Colonic mucosa (tissue), 4 donors: ENCODE data around the gene TNNI3. TPM values are rescaled to one million over a fixed set of nuclear protein-coding genes. Genes with fewer than 3 reads are reported as not detected.
"Not testable (repeated sequence)": the region's sequence is repeated elsewhere in the genome, so short reads cannot be mapped to it uniquely, and the experiment has no call there.

Experiments used
- DNase-seq: peaks from one replicate; pipeline ENCODE4 v3.0.0-alpha.2; 2020
- H3K27ac ChIP-seq: fragments of 200-600 bp; one replicate; pipeline ENCODE4 v1.8.0; 2021
- H3K27me3 ChIP-seq: fragments of 200-600 bp; one replicate; pipeline ENCODE4 v1.8.0; 2021
- H3K36me3 ChIP-seq: fragments of 200-600 bp; one replicate; pipeline ENCODE4 v1.8.0; 2021
- H3K4me1 ChIP-seq: fragments of 200-600 bp; one replicate; pipeline ENCODE4 v1.8.0; 2021; ENCODE audit warnings: mild to moderate bottlenecking
- H3K4me3 ChIP-seq: fragments of 200-600 bp; one replicate; pipeline ENCODE4 v1.8.0; 2021
- H3K9ac ChIP-seq, 2 donors: one replicate each; pipeline ENCODE4 v1.7.0; 2013; ENCODE audit warnings: control low read depth in 2 of 2, low read depth in 2 of 2, low read length in 2 of 2
- H3K9me3 ChIP-seq: fragments of 200-600 bp; one replicate; pipeline ENCODE4 v1.8.0; 2021
- intact Hi-C: fragments of 100-400 bp; cut with DNase I; formaldehyde crosslinking; loops from one replicate; pipeline ENCODE4 v1.14.1; 2022
- total RNA-seq, 2 donors: library from RNA; stranded (reverse); fragmentation: NEBNext Ultra II Directional in 1 of 2; extraction: Animal tissue kit (Norgen Biotek cat#: 25700) in 1 of 2; gene quantifications; one replicate each; pipeline ENCODE4 v1.2.1, GENCODE V29; 2021
- TF ChIP-seq, protein P1 (sequence below): fragments of 200-600 bp; IDR thresholded peaks from one replicate; pipeline ENCODE4 v1.8.0; 2022; ENCODE audit warnings: antibody characterized with exemption, mild to moderate bottlenecking
- donor health status: healthy.
- donor health status: DM: no; HTN: no; CAD: no.
- donor health status: DM: no; HTN: no; CAD: no.

Gene TNNI3
- 1 to 10 TPM in 1 of 2 donors, under 1 TPM in 1; 0.64 to 1.2 TPM for total RNA-seq

DNA sequence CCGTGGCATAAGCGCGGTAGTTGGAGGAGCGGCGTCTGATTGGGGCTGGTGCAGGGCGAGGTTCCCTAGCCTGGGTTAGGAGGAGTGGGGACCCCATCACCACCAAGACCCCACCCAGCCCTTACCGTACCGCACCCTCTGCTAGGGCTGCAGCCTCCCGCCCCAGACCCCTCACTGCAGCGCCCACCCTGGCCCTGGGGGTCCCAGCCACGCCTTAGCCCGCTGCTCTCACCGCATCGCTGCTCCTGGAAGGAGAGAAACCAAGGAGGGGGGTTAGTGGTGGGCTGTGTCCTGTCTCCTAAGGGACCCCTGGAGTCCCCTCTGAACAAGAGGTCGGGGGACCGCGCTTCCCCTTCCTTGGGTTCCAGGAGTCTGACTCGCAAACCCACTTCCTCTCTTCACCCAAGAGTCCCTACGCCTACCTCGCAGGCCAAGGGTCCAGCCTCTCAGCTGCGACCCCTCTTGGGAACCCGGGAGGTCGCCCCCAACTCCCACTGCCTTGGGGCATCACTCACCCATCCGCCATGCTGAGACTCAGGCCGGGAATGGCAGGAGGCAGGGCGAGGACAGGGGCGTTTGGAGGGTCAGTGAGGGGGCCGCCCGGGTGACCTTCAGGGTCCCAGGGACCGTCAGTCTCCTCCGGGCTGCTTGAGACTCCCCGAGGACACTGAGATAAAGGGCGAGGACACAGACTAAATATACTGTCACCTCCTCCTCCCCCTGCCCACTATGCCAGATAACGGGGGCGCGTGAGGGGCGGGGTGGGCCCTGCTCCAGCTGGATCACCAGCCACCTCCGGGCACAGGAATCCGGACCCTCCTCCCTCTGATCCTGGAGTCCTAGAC is at the start of gene TNNI3:
Gene TNNI3 (minus strand): TSS at position 669 of the 845 bp plus-strand sequence. CDS start 143 bp downstream, at position 526.
- Histone ChIP-seq H3K9me3 (no peaks in the 10 kb centered on the region), H3K4me1 (no peaks in the 10 kb centered on the region), H3K27me3 (peaks cover 21% of the 10 kb centered on the region), H3K27ac (no peak within 1 kb of the TSS), H3K4me3 (no peak within 1 kb of the TSS), H3K36me3 (no peaks in the 10 kb centered on the region), H3K9ac (peak within 1 kb of the TSS in 1 of 2 donors; percentile 5)
- DNase-seq: no peak
- TF ChIP-seq, protein P1, sequence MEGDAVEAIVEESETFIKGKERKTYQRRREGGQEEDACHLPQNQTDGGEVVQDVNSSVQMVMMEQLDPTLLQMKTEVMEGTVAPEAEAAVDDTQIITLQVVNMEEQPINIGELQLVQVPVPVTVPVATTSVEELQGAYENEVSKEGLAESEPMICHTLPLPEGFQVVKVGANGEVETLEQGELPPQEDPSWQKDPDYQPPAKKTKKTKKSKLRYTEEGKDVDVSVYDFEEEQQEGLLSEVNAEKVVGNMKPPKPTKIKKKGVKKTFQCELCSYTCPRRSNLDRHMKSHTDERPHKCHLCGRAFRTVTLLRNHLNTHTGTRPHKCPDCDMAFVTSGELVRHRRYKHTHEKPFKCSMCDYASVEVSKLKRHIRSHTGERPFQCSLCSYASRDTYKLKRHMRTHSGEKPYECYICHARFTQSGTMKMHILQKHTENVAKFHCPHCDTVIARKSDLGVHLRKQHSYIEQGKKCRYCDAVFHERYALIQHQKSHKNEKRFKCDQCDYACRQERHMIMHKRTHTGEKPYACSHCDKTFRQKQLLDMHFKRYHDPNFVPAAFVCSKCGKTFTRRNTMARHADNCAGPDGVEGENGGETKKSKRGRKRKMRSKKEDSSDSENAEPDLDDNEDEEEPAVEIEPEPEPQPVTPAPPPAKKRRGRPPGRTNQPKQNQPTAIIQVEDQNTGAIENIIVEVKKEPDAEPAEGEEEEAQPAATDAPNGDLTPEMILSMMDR: no peak
- intact Hi-C loops: no loop called here

- Histone ChIP-seq H3K36me3 (no peaks in the 10 kb centered on the region), H3K27me3 (no peaks in the 10 kb centered on the region), H3K9me3 (no peaks in the 10 kb centered on the region), H3K27ac (peak overlapping the region; percentile 78), H3K4me3 (peak overlapping the region; percentile 19), H3K4me1 (peaks cover 9% of the 10 kb centered on the region), H3K9ac (peak overlapping the region; percentile 33 to 38)
- peak; percentile 91 for DNase-seq
- intact Hi-C loops: no loop called here
- TF ChIP-seq, protein P1: no peak
Measured at GRCh38 chr19:55206664-55207500, 49.4 kb upstream of the TNNI3 start.

- H3K27me3 ChIP-seq, H3K9me3 ChIP-seq, H3K4me3 ChIP-seq, H3K27ac ChIP-seq, H3K36me3 ChIP-seq, H3K9ac ChIP-seq, H3K4me1 ChIP-seq, DNase-seq, intact Hi-C loops: not testable (repeated sequence)
Measured at GRCh38 chr19:55202199-55202598, 44.7 kb upstream of the TNNI3 start.

GRCh38 chr19:55199620-55200204 is 42.2 kb upstream of the TNNI3 start:
- Histone ChIP-seq H3K4me3 (no peak overlapping the region), H3K27ac (no peak overlapping the region), H3K36me3 (no peaks in the 10 kb centered on the region), H3K9me3 (no peaks in the 10 kb centered on the region), H3K27me3 (no peaks in the 10 kb centered on the region), H3K4me1 (no peaks in the 10 kb centered on the region), H3K9ac (no peak overlapping the region)
- intact Hi-C loops: no loop called here
- no peak for DNase-seq
- TF ChIP-seq, protein P1: no peak

GRCh38 chr19:55198651-55199050 is 41.1 kb upstream of the TNNI3 start:
- Histone ChIP-seq H3K27ac (no peak overlapping the region), H3K36me3 (no peaks in the 10 kb centered on the region), H3K27me3 (no peaks in the 10 kb centered on the region), H3K4me3 (no peak overlapping the region), H3K9ac (no peak overlapping the region), H3K9me3 (no peaks in the 10 kb centered on the region), H3K4me1 (no peaks in the 10 kb centered on the region)
- TF ChIP-seq, protein P1: no peak
- intact Hi-C loops: no loop called here
- no peak for DNase-seq
